ENCODE data around the gene DOCK10.

DOCK10 gene

GRCh38 chr2:224816816-224817215 is 225.5 kb downstream of the DOCK10 start:
- no peak for DNase-seq

- no peak for DNase-seq
Observed at GRCh38 chr2:224813578-224813977, 228.7 kb downstream of the DOCK10 start.

- DNase-seq, result no peak
Observed at GRCh38 chr2:224807153-224807964, 234.9 kb downstream of the DOCK10 start.

GRCh38 chr2:224803930-224804329 is 238.3 kb downstream of the DOCK10 start:
- DNase-seq, result no peak

- no peak for DNase-seq
Observed at GRCh38 chr2:224802407-224802806, 239.9 kb downstream of the DOCK10 start.

GRCh38 chr2:224801360-224801759 is 240.9 kb downstream of the DOCK10 start:
- DNase-seq, result no peak

- no peak for DNase-seq
Observed at GRCh38 chr2:224799691-224800090, 242.6 kb downstream of the DOCK10 start.

- DNase-seq, result no peak
Observed at GRCh38 chr2:224798180-224798579, 244.1 kb downstream of the DOCK10 start.

GRCh38 chr2:224796695-224797305 is 245.5 kb downstream of the DOCK10 start:
- no peak for DNase-seq

- DNase-seq, result no peak
Observed at GRCh38 chr2:224793946-224794345, 248.3 kb downstream of the DOCK10 start.

- DNase-seq, result no peak
Observed at GRCh38 chr2:224786848-224787247, 255.4 kb downstream of the DOCK10 start.

- DNase-seq, result no peak
Observed at GRCh38 chr2:224781400-224781799, 260.9 kb downstream of the DOCK10 start.

GRCh38 chr2:224780823-224781222 is 261.4 kb downstream of the DOCK10 start:
- DNase-seq, result no peak

- DNase-seq, result no peak
Observed at GRCh38 chr2:224780106-224780505, 262.2 kb downstream of the DOCK10 start.

GRCh38 chr2:224778474-224778877 is 263.8 kb downstream of the DOCK10 start:
- peak; percentile 62 for DNase-seq

GRCh38 chr2:224777559-224777930 is 264.7 kb downstream of the DOCK10 start:
- DNase-seq, result no peak

GRCh38 chr2:224776795-224777558 is 265.3 kb downstream of the DOCK10 start:
- DNase-seq, result no peak

GRCh38 chr2:224775647-224776046 is 266.6 kb downstream of the DOCK10 start:
- DNase-seq, result no peak

GRCh38 chr2:224774735-224775134 is 267.5 kb downstream of the DOCK10 start:
- DNase-seq, result no peak

GRCh38 chr2:224772494-224772893 is 269.8 kb downstream of the DOCK10 start:
- no peak for DNase-seq

- no peak for DNase-seq
Observed at GRCh38 chr2:224769489-224769888, 272.8 kb downstream of the DOCK10 start.

GRCh38 chr2:224764565-224765236 is 277.6 kb downstream of the DOCK10 start:
- no peak for DNase-seq

- DNase-seq, result no peak
Observed at GRCh38 chr2:224757934-224758548, 284.2 kb downstream of the DOCK10 start.

Measured in CD4-positive, alpha-beta T cell treated with Interleukin-17A for 4 hours (primary cell).